SJSA1 (cell line): ENCODE data around the gene GJD3. TPM values are rescaled to one million over a fixed set of nuclear protein-coding genes. Genes with fewer than 3 reads are reported as not detected.

ENCODE experiments used
- DNase-seq, 2 experiments: peaks; one replicate each; pipeline ENCODE4 v3.0.0-alpha.2; 2015 to 2020; ENCODE audit warnings: low spot score in 2 of 2, low read depth in 1 of 2
- H3K27ac ChIP-seq: fragments of 250-450 bp; sonication (Bioruptor Pico); 2 replicates; pipeline ENCODE4 v1.5.1; 2020; ENCODE audit warnings: mild to moderate bottlenecking, moderate library complexity
- H3K27me3 ChIP-seq: fragments of 250-450 bp; sonication (Bioruptor Pico); replicated peaks from 2 replicates; pipeline ENCODE4 v1.5.1; 2020; ENCODE audit warnings: mild to moderate bottlenecking, moderate library complexity
- H3K36me3 ChIP-seq: fragments of 250-450 bp; sonication (Bioruptor Pico); 2 replicates; pipeline ENCODE4 v1.5.1; 2020; ENCODE audit warnings: mild to moderate bottlenecking
- H3K4me1 ChIP-seq: fragments of 250-450 bp; sonication (Bioruptor Pico); replicated peaks from 2 replicates; pipeline ENCODE4 v1.6.1; 2021; ENCODE audit warnings: mild to moderate bottlenecking
- H3K4me3 ChIP-seq: fragments of 250-450 bp; sonication (Bioruptor Pico); 2 replicates; pipeline ENCODE4 v1.5.1; 2020; ENCODE audit warnings: mild to moderate bottlenecking
- H3K9me3 ChIP-seq: fragments of 250-450 bp; sonication (Bioruptor Pico); replicated peaks from 2 replicates; pipeline ENCODE4 v1.5.1; 2020; ENCODE audit warnings: mild to moderate bottlenecking
- total RNA-seq: library from RNA; depleted of rRNA; stranded (reverse); fragments of >200 nt; shearing (Covaris generic); gene quantifications from 2 replicates; pipeline ENCODE4 v1.2.3, GENCODE V29; 2014

GJD3 gene
- total RNA-seq, 1 experiment from 2014 or later: not detected

DNA sequence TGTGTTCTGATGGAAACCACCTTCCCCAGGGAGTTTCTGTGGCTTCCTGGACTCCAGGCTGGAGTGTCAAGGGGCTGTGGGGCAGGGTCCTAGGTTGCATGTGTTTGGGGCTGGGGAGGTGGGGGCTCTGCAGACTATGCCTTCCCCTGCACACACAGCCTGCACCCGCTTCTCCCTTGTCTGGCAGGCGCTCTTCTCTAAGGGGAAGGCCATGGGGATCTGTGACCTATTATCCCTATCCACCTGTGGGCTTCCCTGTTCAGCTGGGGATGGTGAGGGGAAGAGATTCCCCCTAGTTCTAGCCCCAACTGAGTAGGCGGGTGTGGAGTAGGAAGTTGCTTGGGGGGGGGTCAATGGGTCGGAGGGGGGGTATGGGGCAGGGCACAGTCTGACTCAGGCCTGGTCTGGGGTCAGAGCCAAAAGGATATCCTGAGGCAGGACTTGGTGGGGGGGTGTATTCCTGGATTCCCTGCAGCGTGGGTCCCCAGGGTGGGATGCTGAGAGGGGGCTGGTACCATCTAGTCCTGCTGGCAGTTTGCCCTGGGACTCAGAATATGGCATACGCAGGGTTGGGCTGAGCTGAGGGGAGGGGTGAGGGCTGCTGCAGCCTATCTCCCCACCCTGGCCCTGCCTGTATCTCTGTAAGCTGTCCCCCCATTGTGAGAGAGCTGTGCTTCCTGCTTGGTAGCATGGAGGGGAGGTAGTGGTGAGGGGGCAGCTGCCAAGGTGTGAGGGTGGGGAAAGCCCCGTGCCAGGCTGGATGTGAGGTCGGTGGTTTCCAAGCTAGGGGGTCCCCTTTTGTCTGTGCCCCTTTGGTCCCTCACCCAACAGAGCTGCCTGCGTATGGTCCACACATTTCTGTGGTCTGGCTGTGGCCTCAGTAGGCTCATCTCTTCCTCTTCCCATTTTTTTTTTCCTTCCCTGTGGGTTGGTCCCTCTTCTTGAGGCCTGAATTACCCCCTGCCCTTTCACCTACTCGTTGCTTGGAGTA, 40.9 kb downstream of the GJD3 start:
- H3K36me3 ChIP-seq: peaks cover 50% of the 10 kb centered on the region
- H3K27me3 ChIP-seq: no peaks in the 10 kb centered on the region
- H3K9me3 ChIP-seq: no peaks in the 10 kb centered on the region
- peak; percentile 79 to 86 for DNase-seq
- H3K4me3 ChIP-seq: peak overlapping the region; percentile 36; the same call in 1 of the 2 replicates
- H3K27ac ChIP-seq: peak overlapping the region; percentile 98
- H3K4me1 ChIP-seq: peaks cover 86% of the 10 kb centered on the region

DNA sequence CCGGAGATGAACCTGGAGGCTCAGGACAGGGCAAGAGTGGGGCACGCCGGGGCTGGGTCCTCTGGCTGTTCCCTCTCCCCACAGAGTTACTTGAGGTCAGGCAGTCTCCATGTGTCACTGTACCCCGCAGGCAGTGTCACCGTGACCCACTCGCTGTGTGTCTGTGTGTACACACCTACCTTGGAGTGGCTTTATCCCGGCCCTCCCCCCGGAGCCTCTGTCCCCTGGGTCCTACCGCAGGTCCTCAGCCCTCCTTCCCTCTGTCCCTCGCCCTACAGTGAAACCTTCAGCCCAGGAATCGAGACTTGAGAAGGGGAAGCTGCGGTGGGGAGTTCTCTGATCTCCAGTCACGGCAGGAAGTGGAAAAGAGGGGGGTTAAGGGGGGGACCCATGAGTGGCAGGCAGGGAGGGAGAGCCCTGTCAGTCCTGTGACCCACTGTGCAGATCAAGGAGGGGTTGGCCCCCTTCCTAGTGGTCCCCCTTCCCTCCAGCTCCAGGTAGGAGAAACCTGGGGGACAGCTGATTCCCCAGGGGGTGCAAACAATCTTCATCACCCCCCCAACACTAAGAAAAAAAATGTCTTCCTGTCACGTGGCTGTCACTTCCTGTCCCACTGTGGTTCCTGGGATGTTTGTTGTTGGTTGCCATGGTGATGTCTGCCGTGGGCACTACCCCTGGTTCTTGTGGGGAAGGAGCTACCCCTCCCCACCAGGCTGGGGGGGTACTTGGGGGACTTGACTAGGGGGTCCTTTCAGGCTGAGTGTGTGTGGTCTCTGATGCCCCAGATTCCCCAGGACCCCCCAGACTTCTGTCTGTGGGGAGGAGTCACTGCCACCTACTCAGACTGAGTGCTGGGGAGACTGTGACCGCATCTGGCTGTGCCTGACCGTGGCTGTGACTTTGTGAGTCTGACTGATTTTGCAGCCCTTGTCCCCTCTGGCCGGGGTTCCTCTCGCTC, 41.9 kb downstream of the GJD3 start:
- Histone ChIP-seq H3K9me3 (peaks cover 2% of the 10 kb centered on the region; the same call in 1 of the 2 replicates), H3K27me3 (no peaks in the 10 kb centered on the region), H3K4me3 (peak overlapping the region; percentile 36), H3K36me3 (peaks cover 50% of the 10 kb centered on the region), H3K4me1 (peaks cover 80% of the 10 kb centered on the region), H3K27ac (peak overlapping the region; percentile 98)
- DNase-seq: peak; percentile 98 to 100

DNA sequence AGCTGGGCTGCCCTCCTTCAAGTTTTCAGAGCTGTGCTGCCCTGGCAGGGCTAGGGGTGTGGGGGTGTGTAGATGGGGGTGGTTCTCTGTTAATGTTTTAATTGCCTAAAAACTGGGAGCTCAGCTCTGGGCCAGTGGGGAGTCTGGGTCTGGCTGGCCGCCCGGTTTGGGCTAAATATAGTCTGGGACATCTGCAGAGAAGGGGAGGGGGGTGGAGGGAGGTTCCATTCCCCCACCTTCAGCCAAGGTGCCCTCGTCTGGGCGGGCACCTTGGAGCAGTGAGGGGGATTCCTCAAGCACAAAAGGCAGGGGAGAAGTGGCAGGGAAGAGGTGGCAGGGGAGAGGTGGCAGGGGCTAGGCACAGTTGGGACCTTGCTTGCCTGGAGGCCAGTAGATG, 42.6 kb downstream of the GJD3 start:
- Histone ChIP-seq H3K27ac (peak overlapping the region; percentile 98), H3K36me3 (peaks cover 45% of the 10 kb centered on the region), H3K4me1 (peaks cover 80% of the 10 kb centered on the region), H3K4me3 (peak overlapping the region; percentile 36), H3K27me3 (no peaks in the 10 kb centered on the region), H3K9me3 (peaks cover 2% of the 10 kb centered on the region; the same call in 1 of the 2 replicates)
- DNase-seq: no peak

DNA sequence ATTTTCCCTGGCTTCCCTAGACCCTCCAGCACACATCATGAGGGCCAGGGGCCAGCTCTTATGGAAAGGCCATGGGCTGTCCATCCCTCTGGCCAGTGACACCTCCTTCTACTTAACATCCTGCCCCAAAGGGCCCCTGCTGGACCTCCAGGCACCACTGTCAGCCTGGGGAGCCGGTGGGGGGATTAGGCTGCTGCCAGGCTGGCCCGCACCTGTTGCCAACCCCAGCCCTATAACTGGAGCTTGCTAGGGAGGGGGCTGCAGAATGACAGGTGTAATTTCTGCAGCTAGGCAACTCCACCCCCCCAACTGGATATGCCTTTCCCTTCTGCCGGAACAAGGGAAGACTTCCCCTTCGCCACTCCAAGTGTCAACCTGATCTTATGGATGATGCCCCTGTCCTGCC, 43.0 kb downstream of the GJD3 start:
- peaks cover 2% of the 10 kb centered on the region; the same call in 1 of the 2 replicates for H3K9me3 ChIP-seq
- DNase-seq: no peak
- H3K27ac ChIP-seq: peak overlapping the region; percentile 98
- peak overlapping the region; percentile 36 for H3K4me3 ChIP-seq
- H3K27me3 ChIP-seq: no peaks in the 10 kb centered on the region
- H3K4me1 ChIP-seq: peaks cover 80% of the 10 kb centered on the region
- peaks cover 42% of the 10 kb centered on the region for H3K36me3 ChIP-seq

DNA sequence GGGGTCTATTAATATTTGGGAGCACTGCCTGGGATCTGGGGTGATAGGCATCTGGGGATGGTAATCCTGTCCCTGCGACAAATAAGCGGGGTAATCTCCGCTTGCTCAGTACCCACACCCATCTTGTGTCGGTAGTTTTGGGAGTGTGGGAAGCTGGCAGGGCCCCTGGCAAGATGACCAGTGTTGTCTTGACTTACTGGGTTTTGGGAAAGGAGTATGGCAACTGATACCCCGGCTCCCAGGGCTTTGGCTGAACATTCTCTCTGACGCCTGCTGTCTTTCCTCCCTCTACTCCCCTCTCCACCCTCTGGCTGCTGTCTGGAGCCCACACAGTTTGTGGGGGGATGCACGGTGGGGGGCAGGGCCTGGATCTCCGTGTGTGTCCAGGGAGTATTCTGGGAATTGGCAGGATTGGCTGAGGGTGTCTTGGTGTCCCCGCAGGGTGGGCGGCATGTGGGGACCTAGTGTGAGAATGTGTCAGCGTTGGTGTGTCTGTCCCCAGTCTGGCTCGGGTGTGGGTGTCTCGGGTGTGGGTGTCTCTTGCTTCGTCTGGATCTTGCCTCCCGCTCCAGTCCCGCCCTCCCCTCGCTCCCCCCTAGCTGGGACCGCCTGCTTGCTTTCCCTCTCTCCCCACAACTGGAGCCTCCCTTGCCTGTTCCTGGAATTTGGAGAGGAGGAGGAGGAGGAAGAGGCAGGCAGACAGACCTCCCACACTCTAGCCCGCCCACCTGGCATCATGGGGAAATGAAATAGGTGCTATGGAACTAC, 43.6 kb downstream of the GJD3 start:
- peak; percentile 94 to 98 for DNase-seq
- Histone ChIP-seq H3K27me3 (no peaks in the 10 kb centered on the region), H3K27ac (peak overlapping the region; percentile 98), H3K36me3 (peaks cover 36% of the 10 kb centered on the region), H3K4me1 (peaks cover 80% of the 10 kb centered on the region), H3K4me3 (peak overlapping the region; percentile 95), H3K9me3 (peaks cover 2% of the 10 kb centered on the region; the same call in 1 of the 2 replicates)

DNA sequence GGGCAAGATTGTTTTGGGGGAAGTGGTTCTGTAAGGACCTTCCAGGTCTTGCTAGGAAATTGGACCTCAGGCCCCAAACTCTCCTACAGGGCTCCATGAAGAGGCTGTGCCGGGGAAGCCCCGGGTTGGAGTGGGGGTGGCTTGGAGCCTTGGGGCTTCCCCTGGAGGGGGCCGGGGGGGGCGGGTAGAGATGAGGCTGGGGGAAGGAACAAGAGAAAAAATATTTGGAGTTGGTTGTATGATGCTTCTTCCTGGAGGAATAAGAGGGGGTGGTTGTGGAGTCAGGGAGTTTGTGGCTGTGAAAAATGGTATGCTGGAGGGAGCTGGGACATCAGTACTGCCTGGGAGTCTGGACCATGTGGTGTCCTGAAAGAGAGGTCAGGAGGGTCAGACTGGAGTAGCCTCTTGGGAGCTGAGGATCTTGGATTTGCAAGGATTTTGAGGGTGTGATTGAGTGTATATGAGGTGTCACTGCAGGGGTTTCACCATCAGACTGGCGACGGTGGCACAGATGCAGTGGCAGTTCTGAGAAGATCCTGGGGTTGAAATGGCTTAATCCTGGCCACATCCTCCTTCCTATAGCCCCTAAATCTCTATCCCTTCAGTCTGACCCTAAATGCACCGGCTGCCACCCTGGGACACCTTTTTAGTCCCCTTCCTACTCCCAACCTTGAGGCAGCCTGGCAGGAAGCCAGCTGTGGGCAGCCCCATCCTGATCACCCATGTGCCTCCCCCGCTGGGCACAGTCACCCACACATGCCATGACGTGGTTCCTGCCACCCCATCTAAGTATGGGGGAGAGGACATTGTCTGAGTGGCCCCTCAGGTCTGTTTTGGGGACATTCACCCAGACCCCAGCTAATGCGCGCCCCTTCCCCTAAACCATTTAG, 44.6 kb downstream of the GJD3 start:
- Histone ChIP-seq H3K27ac (peak overlapping the region; percentile 83), H3K4me3 (peak overlapping the region; percentile 95), H3K27me3 (no peaks in the 10 kb centered on the region), H3K9me3 (peaks cover 2% of the 10 kb centered on the region; the same call in 1 of the 2 replicates), H3K36me3 (peaks cover 30% of the 10 kb centered on the region), H3K4me1 (peaks cover 81% of the 10 kb centered on the region)
- DNase-seq: peak in 1 of 2 experiments; percentile 45

DNA sequence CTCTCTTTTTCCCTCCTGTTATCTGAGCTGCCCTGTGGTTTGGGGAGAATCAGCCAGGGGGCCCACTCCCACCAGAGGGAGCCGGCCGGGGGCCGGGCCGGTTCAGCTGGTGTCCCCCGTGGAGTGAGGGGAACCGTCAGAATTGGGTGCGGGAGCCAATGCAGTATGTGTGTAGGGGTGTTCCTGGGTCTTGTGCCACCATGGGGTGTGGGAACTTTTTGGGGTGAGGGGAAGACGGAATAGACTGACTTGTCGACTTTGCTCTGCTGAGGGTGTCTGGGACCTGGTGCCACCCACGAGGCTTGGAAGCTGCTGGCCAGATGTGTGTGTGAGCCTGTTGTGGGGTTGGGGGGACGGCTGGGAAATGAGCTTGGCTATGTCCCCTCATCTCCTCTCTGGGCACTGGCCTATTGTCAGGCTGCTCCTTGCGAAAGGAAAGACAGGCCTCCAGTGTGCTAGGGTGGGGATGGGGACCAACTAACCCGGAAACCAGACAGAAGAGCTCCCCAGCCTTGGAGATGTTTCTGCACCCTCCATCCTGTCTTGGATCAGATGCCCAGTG, 45.6 kb downstream of the GJD3 start:
- H3K36me3 ChIP-seq: peaks cover 23% of the 10 kb centered on the region
- H3K9me3 ChIP-seq: peaks cover 2% of the 10 kb centered on the region; the same call in 1 of the 2 replicates
- H3K4me3 ChIP-seq: peak overlapping the region; percentile 95
- H3K27ac ChIP-seq: peak overlapping the region; percentile 91
- H3K4me1 ChIP-seq: peaks cover 81% of the 10 kb centered on the region
- DNase-seq: no peak
- H3K27me3 ChIP-seq: no peaks in the 10 kb centered on the region

DNA sequence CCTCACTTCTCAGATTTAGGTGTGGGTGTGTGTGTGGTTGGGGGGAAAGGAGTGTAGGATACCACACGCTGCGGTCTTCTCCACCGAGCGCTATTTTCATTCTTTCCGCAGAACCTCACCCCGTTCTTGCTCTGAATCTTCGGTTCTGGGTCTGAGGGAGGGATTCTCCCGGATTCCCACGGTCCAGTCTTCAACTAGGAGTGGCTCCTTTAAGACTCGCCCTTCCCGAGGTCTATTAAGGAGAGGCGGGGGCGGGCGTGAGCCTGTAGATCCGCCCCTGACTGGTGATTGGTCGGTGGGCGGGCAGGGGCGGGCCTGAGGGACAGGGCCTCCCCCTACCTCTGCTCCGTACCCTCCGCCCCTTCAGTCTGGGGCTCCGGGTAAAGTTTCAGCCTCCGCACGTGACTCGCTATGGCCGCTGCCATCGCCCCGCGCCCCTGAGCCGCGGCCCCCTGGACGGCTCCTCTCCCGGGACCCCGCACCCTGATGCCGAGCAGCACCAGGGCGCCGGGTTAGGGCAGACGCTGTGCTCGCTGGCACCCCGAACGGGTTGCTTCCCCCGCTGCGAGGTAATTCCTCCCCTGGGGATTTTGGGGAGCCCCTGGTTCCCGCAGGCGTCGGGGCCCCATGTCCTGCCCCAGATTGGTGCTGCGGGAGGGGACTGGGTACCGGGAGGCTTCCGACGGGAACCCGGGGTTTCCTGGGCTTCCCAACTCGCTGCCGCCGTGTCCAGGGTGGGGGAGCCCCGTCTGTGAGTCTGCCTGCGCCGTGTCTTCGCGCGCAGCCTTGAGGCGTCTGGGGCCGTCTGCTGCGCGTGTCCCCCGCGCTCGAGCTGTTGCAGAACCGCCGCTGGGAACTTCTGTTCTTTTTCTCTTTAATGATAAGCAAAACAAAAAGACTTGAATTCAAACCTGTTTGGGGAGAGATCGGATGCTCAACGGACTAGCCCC, 46.4 kb downstream of the GJD3 start:
- Histone ChIP-seq H3K36me3 (peaks cover 23% of the 10 kb centered on the region), H3K9me3 (peaks cover 2% of the 10 kb centered on the region; the same call in 1 of the 2 replicates), H3K4me1 (peaks cover 81% of the 10 kb centered on the region), H3K4me3 (peak overlapping the region; percentile 95), H3K27ac (peak overlapping the region; percentile 91), H3K27me3 (no peaks in the 10 kb centered on the region)
- peak; percentile 95 to 96 for DNase-seq

DNA sequence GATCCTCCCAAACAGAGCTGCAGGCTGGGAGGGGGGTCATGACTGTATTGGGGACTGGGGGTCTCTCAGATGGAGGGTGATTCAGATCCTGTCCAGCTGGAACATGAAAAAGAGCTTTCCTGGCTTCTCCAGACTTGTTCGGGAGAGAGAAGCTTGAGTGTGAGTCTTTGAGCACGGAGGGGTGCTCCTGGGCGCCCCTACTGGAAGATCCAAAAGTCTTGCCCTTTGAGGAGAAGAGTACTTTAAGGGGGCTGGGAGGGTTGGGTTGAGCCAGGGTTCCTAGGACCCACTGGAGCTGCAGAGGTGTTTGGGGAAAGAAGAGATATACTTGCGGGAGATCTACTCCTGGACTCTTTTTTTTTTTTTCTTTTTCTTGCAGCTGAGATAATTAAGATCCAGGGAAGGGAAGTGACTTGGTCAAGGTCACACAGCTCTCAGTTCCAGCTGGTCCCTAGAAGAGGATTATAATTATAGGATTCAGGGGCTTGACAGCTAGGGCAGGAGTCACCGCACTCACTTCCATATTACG, 47.1 kb downstream of the GJD3 start:
- Histone ChIP-seq H3K36me3 (peaks cover 23% of the 10 kb centered on the region), H3K9me3 (peaks cover 2% of the 10 kb centered on the region; the same call in 1 of the 2 replicates), H3K4me3 (peak overlapping the region; percentile 95), H3K4me1 (peaks cover 81% of the 10 kb centered on the region), H3K27ac (peak overlapping the region; percentile 91), H3K27me3 (no peaks in the 10 kb centered on the region)
- DNase-seq: peak; percentile 77 to 84

DNA sequence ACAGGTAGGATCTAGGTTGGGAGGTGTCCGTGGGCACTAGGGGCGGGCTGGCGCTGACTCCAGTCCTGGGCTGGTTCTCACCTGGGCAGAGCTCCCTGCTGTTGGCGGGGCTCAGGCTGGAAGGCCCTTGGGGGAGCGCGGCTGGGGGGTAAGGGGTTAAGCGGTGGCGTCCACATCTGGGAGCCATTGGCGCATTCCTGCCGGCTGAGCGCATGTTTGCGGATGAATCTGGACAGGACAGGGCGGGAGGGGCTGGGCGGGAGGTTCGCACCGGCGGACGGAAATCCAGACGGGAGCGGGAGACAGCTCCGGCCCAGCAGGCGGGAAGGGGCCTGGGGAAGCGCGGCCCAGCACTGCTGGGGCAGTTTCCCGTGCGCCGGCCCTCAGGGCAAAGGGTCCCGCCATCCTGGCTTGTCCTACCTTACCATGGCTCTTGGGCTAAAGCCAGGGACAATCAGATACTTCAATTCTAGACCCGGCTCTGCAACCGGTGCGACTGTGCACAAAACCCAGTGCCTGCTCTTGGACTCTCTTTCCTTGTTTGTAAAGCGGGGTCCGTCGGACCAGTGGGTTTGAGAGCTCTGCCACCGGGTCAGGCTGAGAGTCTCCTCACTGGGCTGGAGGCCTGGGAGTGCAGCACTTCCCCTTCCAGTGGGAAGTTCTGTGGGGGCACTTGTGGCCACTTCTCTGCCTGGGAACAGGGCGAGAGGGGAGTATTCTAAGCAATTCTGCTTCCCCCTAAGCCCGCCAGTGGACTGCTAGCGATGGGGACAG, 47.8 kb downstream of the GJD3 start:
- Histone ChIP-seq H3K4me3 (peak overlapping the region; percentile 95), H3K27ac (peak overlapping the region; percentile 91), H3K9me3 (peaks cover 2% of the 10 kb centered on the region; the same call in 1 of the 2 replicates), H3K4me1 (peaks cover 81% of the 10 kb centered on the region), H3K27me3 (no peaks in the 10 kb centered on the region), H3K36me3 (peaks cover 23% of the 10 kb centered on the region)
- DNase-seq: peak; percentile 78 to 87
